Endothelial cell of umbilical vein (primary cell): Measurements from ENCODE around the gene SNCG. TPM values are rescaled to one million over a fixed set of nuclear protein-coding genes. Genes with fewer than 3 reads are reported as not detected.

ENCODE experiments used
- BruUV-seq: library from RNA; stranded (reverse); fragments of 400-500 nt; replicated peaks from 2 replicates; lab custom pipeline; 2021; lab: Mats Ljungman, UMichigan
- CTCF ChIA-PET: fragments of 300-600, 350-600 bp; sonication (Branson Sonifier 250); formaldehyde crosslinking; loops from one replicate; lab custom pipeline; 2021; ENCODE audit warnings: antibody characterized with exemption, inconsistent platforms; lab: Charles Lee
- POLR2A ChIA-PET: fragments of 300-600, 350-600 bp; sonication (Branson Sonifier 250); formaldehyde crosslinking; loops from one replicate; lab custom pipeline; 2021; ENCODE audit warnings: antibody characterized with exemption, inconsistent platforms; lab: Charles Lee
- DNase-seq: peaks from one replicate; pipeline ENCODE4 v3.0.0-alpha.2; 2011; ENCODE audit warnings: low read depth, low spot score
- FAIRE-seq: peaks from 2 replicates; lab custom pipeline; 2011; peaks lifted over from hg19 to GRCh38; lab: Jason Lieb, UNC
- H2AFZ ChIP-seq: 2 replicates; pipeline ENCODE4 v1.6.0; 2012; ENCODE audit warnings: low read depth, low read length, control low read depth, inconsistent platforms
- H3K27ac ChIP-seq: 2 replicates; pipeline ENCODE4 v1.5.1; 2011; ENCODE audit warnings: low read depth, mild to moderate bottlenecking, control low read depth, low read length, moderate library complexity; ENCODE audit not compliant: insufficient read depth
- H3K27me3 ChIP-seq, 2 experiments: 2 replicates each; pipeline versions ENCODE4 v1.6.0 to v1.6.1; 2011; ENCODE audit warnings: low read length in 2 of 2, mixed read lengths in 1 of 2; ENCODE audit not compliant: control insufficient read depth in 2 of 2, insufficient read depth in 2 of 2
- H3K36me3 ChIP-seq, 2 experiments: 2 replicates in 1 of 2; 3 replicates in 1 of 2; pipeline ENCODE4 v1.5.1; 2011; ENCODE audit warnings: low read length in 2 of 2, mild to moderate bottlenecking in 1 of 2, moderate library complexity in 1 of 2; ENCODE audit not compliant: control insufficient read depth in 2 of 2, insufficient read depth in 2 of 2; ENCODE audit errors: extremely low read depth in 1 of 2
- H3K4me1 ChIP-seq: 3 replicates; pipeline ENCODE4 v1.5.1; 2011; ENCODE audit warnings: mild to moderate bottlenecking, low read length; ENCODE audit not compliant: control insufficient read depth, insufficient read depth; ENCODE audit errors: extremely low read depth
- H3K4me2 ChIP-seq: 2 replicates; pipeline ENCODE4 v1.6.1; 2011; ENCODE audit warnings: low read length, control low read depth, mixed read lengths; ENCODE audit not compliant: insufficient read depth
- H3K4me3 ChIP-seq, 3 experiments: fragments of 200-600 bp in 1 of 3; sonication (generic), shearing (Covaris generic) in 1 of 3; replicated peaks in 1 of 3; 2 replicates each; pipeline ENCODE4 v1.5.1; 2011 to 2016; ENCODE audit warnings: control low read depth in 3 of 3, low read length in 3 of 3, mild to moderate bottlenecking in 2 of 3, inconsistent platforms in 1 of 3, low read depth in 1 of 3, moderate library complexity in 1 of 3; ENCODE audit not compliant: insufficient read depth in 1 of 3
- H3K79me2 ChIP-seq: 2 replicates; pipeline ENCODE4 v1.6.0; 2012; ENCODE audit warnings: low read length, inconsistent platforms; ENCODE audit not compliant: control insufficient read depth, insufficient read depth
- H3K9ac ChIP-seq: replicated peaks from 2 replicates; pipeline ENCODE3; 2011; ENCODE audit warnings: low read length, control low read depth; ENCODE audit not compliant: insufficient read depth; ENCODE audit errors: extremely low read depth
- H3K9me1 ChIP-seq: replicated peaks from 3 replicates; pipeline ENCODE4 v1.6.0; 2011; ENCODE audit warnings: mild to moderate bottlenecking, low read length; ENCODE audit not compliant: control insufficient read depth, insufficient read depth; ENCODE audit errors: extremely low read depth
- H3K9me3 ChIP-seq: replicated peaks from 2 replicates; pipeline ENCODE4 v1.5.1; 2012; ENCODE audit warnings: low read length, inconsistent platforms; ENCODE audit not compliant: control insufficient read depth, insufficient read depth
- H4K20me1 ChIP-seq: replicated peaks from 2 replicates; pipeline ENCODE3; 2011; ENCODE audit warnings: mild to moderate bottlenecking, low read length; ENCODE audit not compliant: control insufficient read depth, insufficient read depth; ENCODE audit errors: extremely low read depth
- EZH2 ChIP-seq: IDR thresholded peaks from 2 replicates; pipeline ENCODE4 v1.6.1; 2012; ENCODE audit warnings: borderline replicate concordance, low read depth, mild to moderate bottlenecking, moderate library complexity, low read length, inconsistent platforms; ENCODE audit not compliant: severe bottlenecking
- GATA2 ChIP-seq: IDR thresholded peaks from 2 replicates; pipeline ENCODE4 v1.7.0; 2011; ENCODE audit warnings: low read depth, mild to moderate bottlenecking, moderate library complexity, mixed read lengths, low read length; ENCODE audit not compliant: insufficient read length, insufficient read depth
- POLR2AphosphoS5 ChIP-seq: IDR thresholded peaks from 2 replicates; pipeline ENCODE4 v1.6.1; 2012; ENCODE audit warnings: low read depth, mild to moderate bottlenecking, control low read depth, low read length, moderate library complexity; ENCODE audit not compliant: insufficient read depth
- dilution Hi-C: fragments of 300-500 bp; cut with MboI; formaldehyde crosslinking; loops from one replicate; pipeline ENCODE4 v1.15.0; 2019; ENCODE audit warnings: low sequenced_read_pairs; ENCODE audit not compliant: extremely low pct_ligation_motif_present
- intact Hi-C: fragments of 100-400 bp; cut with micrococcal nuclease; formaldehyde crosslinking; loops from one replicate; pipeline ENCODE4 v1.10.0; 2022
- polyA plus RNA-seq, 4 experiments: library from polyadenylated mRNA; depleted of rRNA in 3 of 4; stranded (reverse) in 3 of 4; unstranded in 1 of 4; fragments of >200 nt; gene quantifications; 2 replicates each; pipeline versions ENCODE4 v1.2.1 to v1.2.3, GENCODE V29; 2011 to 2012; ENCODE audit warnings: missing spikeins in 1 of 4
- total RNA-seq: library from RNA; stranded (reverse); gene quantifications from 2 replicates; pipeline ENCODE4 v1.2.3, GENCODE V29; 2021

SNCG gene
- total and polyA plus RNA-seq, 2 donors (not counting 3 experiments of a cell fraction or from before 2014, with no cell fraction given), result 31.4 to 60.8 TPM

DNA sequence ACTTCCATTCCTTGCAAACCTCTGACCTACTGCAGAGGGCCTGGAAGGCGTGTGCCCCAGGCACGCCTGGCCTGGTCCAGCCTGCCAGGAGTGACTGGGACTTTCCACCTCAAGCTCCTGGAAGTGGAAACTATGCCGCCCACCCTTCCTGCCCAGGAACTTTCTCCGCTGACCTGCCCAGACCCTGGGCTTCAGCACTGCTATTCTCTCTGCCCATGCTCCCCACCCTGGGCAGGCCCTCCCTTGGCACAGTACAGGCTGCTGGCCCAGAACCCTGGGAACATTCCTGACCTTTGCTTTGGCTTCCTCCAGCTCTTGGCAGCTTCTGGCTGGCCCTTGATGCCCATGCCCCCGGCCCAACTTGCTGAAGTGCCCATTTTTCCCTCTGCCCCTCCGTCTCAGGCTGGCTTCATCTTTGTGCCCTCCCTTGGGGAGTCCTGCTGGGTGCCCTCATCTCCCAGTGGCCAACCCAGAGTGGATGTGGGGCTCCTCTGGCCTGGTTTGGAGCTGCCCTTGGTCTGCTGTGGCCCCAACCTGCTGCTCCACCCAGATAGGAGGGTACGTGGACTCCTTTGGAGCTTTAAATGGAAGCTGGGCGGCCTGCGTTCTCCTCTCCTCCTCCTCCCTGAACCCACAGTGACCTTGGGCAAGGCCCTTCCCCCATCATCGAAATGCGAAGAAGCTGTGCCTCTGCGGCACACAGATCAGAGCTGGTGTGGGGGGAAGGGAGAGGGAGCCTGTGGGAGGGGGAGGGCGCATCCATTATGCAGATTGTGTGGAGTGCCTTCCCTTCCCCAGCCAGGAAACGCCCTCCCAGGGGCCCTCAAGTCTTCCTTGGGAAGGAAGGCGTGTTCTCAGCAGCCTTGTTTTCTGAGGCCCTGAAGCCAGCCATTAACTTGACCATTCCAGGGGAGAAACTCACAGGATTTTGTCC, 4.4 kb upstream of the SNCG start:
- H3K27me3 ChIP-seq, result no peaks in the 10 kb centered on the region
- H3K9ac ChIP-seq, result peak overlapping the region; percentile 17
- H3K4me3 ChIP-seq, result peak overlapping the region in 2 of 3 experiments; percentile 7 to 65
- DNase-seq, result peak; percentile 89
- no peaks in the 10 kb centered on the region for H4K20me1 ChIP-seq
- H3K36me3 ChIP-seq, result no peaks in the 10 kb centered on the region
- peak overlapping the region; percentile 71 for H3K27ac ChIP-seq
- ChIA-PET CTCF (interaction anchor here (7.1 to 8.7 kb wide), 2 partner anchors 12 to 14 kb away, joined by 110 to 325 read pairs; partner anchors contain the start of gene ADIRF), POLR2A (interaction anchor here (0.6 kb wide), 1 partner anchor 12 kb away, joined by 10 read pairs; no protein-coding TSS in a partner anchor)
- H3K4me1 ChIP-seq, result peaks cover 52% of the 10 kb centered on the region
- no peaks in the 10 kb centered on the region for H3K9me3 ChIP-seq
- no TSS peak for BruUV-seq
- H3K79me2 ChIP-seq, result peaks cover 82% of the 10 kb centered on the region
- TF ChIP-seq POLR2AphosphoS5 (peak; percentile 34), GATA2 (no peak), EZH2 (no peak)
- H3K4me2 ChIP-seq, result peak overlapping the region; percentile 70
- no peaks in the 10 kb centered on the region for H3K9me1 ChIP-seq
- no peak overlapping the region for H2AFZ ChIP-seq
- intact Hi-C loops, result loop anchor here (1.0 to 10.0 kb wide), 2 partner anchors 12 to 1931 kb away; partner anchors contain the start of gene STAMBPL1
- FAIRE-seq, result peak; percentile 95
- dilution Hi-C loops, result no loop called here
